Transverse colon (tissue), 4 donors: ENCODE results near the gene ALDH3B2. TPM values are rescaled to one million over a fixed set of nuclear protein-coding genes. Genes with fewer than 3 reads are reported as not detected.

Source experiments
- DNase-seq: peaks from one replicate; pipeline ENCODE4 v3.0.0-alpha.2; 2019
- H3K27ac ChIP-seq, 4 donors: fragments of 200-600 bp; sonication (generic); 2 replicates each; pipeline ENCODE4 v1.5.1; 2016 to 2018; ENCODE audit warnings: inconsistent platforms in 4 of 4
- H3K27me3 ChIP-seq: fragments of 200-600 bp; sonication (generic); 2 replicates; pipeline ENCODE4 v1.5.1; 2017; ENCODE audit warnings: inconsistent platforms
- H3K36me3 ChIP-seq, 4 donors: fragments of 200-600 bp; sonication (generic); 2 replicates each; pipeline ENCODE4 v1.5.1; 2017 to 2019; ENCODE audit warnings: inconsistent platforms in 4 of 4
- H3K4me1 ChIP-seq, 4 donors: fragments of 200-600 bp; sonication (generic); 2 replicates each; pipeline ENCODE4 v1.5.1; 2017 to 2020; ENCODE audit warnings: inconsistent platforms in 4 of 4
- H3K4me3 ChIP-seq, 4 donors: fragments of 200-600 bp; sonication (generic); 1 replicate in 1 of 4; 2 replicates in 3 of 4; pipeline versions ENCODE4 v1.5.1 to v1.6.1; 2017 to 2019; ENCODE audit warnings: inconsistent platforms in 4 of 4
- H3K9me3 ChIP-seq, 2 donors: fragments of 200-600 bp; sonication (generic); 2 replicates each; pipeline ENCODE4 v1.5.1; 2017 to 2019; ENCODE audit warnings: inconsistent platforms in 2 of 2
- EP300 ChIP-seq: sonication (generic); formaldehyde crosslinking; IDR thresholded peaks from one replicate; pipeline ENCODE4 v1.6.1; 2017; ENCODE audit warnings: antibody characterized with exemption, low read depth
- POLR2A ChIP-seq: fragments of 450-650 bp; IDR thresholded peaks from one replicate; pipeline ENCODE4 v1.6.1; 2016; ENCODE audit warnings: antibody characterized with exemption, mild to moderate bottlenecking, moderate library complexity
- POLR2AphosphoS5 ChIP-seq, 3 donors: sonication (generic); formaldehyde crosslinking; IDR thresholded peaks; one replicate each; pipeline ENCODE4 v1.6.1; 2016; ENCODE audit warnings: antibody characterized with exemption in 3 of 3
- WGBS, 2 donors: methylation state at CpG; one replicate each; pipeline ENCODE4 v1.1.5; 2018; ENCODE audit warnings: low coverage in 1 of 2; 5-methylcytosine and 5-hydroxymethylcytosine counted together
- in situ Hi-C, 4 donors: fragments of 200-750 bp; cut with MboI; loops; one replicate each; pipeline versions ENCODE4 v1.15.0 to v1.15.1; 2017; ENCODE audit warnings: low sequenced_read_pairs in 3 of 4, low pct_ligation_motif_present in 1 of 4, low pct_unique_long_range_greater_than_20kb in 1 of 4
- intact Hi-C: fragments of 100-400 bp; cut with DNase I; formaldehyde crosslinking; loops from one replicate; pipeline ENCODE4 v1.15.1; 2023; ENCODE audit warnings: low total_unique reads
- total RNA-seq, 4 donors: library from RNA; depleted of rRNA; stranded (reverse); fragments of >200 nt; gene quantifications; one replicate each; pipeline ENCODE4 v1.1.0, GENCODE V29; 2016
- TF ChIP-seq, protein P1 (sequence below), 5 experiments: fragments of 200-600 bp in 3 of 5; fragments of 450-650 bp in 2 of 5; sonication (generic) in 3 of 5; IDR thresholded peaks; 1 replicate in 2 of 5; 2 replicates in 3 of 5; pipeline ENCODE4 v1.5.1; 2016 to 2017; ENCODE audit warnings: antibody characterized with exemption in 5 of 5, inconsistent platforms in 3 of 5, mild to moderate bottlenecking in 2 of 5, moderate library complexity in 1 of 5

ALDH3B2 gene
- total RNA-seq, 4 donors from 2014 or later, result 13.8 TPM; not detected in 3

DNA sequence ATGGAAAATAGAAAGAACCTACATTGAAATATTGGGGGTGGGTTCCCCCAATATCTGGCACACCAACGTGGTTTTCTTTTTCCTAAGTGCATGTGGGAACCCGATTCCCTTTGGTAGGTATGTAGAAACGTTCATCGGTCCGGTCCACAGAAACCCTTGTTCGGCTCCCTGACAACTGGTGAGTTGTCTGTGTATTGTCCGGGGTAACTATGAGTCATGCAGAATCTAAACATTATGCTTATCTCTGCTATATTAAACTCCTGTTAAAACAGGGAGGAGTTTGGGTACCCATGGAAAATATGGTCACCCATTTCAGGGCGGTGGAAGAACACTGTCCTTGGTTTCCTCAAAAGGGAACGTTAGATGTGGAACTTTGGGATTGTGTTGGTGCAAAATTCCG, 25.1 kb upstream of the ALDH3B2 start:
- H3K4me1 ChIP-seq, result no peaks in the 10 kb centered on the region
- no peak overlapping the region for H3K27ac ChIP-seq
- no peak for TF ChIP-seq POLR2A
- TF ChIP-seq EP300, result no peak
- TF ChIP-seq, protein P1, sequence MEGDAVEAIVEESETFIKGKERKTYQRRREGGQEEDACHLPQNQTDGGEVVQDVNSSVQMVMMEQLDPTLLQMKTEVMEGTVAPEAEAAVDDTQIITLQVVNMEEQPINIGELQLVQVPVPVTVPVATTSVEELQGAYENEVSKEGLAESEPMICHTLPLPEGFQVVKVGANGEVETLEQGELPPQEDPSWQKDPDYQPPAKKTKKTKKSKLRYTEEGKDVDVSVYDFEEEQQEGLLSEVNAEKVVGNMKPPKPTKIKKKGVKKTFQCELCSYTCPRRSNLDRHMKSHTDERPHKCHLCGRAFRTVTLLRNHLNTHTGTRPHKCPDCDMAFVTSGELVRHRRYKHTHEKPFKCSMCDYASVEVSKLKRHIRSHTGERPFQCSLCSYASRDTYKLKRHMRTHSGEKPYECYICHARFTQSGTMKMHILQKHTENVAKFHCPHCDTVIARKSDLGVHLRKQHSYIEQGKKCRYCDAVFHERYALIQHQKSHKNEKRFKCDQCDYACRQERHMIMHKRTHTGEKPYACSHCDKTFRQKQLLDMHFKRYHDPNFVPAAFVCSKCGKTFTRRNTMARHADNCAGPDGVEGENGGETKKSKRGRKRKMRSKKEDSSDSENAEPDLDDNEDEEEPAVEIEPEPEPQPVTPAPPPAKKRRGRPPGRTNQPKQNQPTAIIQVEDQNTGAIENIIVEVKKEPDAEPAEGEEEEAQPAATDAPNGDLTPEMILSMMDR (IDR thresholded peaks at IDR 0.05), result no peak
- TF ChIP-seq POLR2AphosphoS5 (IDR thresholded peaks at IDR 0.05), result no peak
- no peaks in the 10 kb centered on the region for H3K9me3 ChIP-seq
- 76% methylated on average over 10 of the region's 10 CpGs; no CpG with 5 or more reads in 1 of the 2 donors for WGBS, 2 donors
- intact Hi-C loops, result no loop called here
- H3K27me3 ChIP-seq, result no peaks in the 10 kb centered on the region
- H3K4me3 ChIP-seq, result no peak overlapping the region
- H3K36me3 ChIP-seq, result no peaks in the 10 kb centered on the region
- in situ Hi-C loops, result no loop called here
- no peak for DNase-seq

DNA sequence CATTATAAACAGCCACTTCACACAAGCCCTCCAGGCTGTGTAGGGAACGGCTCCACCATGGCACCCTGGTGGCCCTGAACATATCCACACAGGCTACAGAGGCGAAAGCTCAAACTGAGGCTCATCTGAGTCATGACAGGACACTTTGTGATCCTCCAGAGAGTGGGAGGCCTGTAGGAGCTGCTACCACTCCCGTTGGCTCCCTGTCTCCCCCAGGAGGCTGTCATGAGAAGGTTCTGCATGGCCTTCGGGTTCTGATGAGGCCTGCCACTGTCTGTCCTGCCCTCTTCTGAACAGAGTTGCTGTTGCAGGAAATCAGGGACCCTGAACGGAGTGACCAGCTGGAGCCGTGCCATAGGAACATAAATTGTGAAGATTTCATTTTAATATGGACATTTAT, 23.8 kb upstream of the ALDH3B2 start:
- DNase-seq, result no peak
- WGBS, 2 donors, result 80 to 83% methylated on average over 1 to 6 of the region's 6 CpGs
- no peak overlapping the region for H3K27ac ChIP-seq
- no peaks in the 10 kb centered on the region for H3K27me3 ChIP-seq
- intact Hi-C loops (no loop called here), in situ Hi-C loops (no loop called here)
- no peak overlapping the region for H3K4me3 ChIP-seq
- no peaks in the 10 kb centered on the region for H3K4me1 ChIP-seq
- H3K36me3 ChIP-seq, result no peaks in the 10 kb centered on the region
- no peaks in the 10 kb centered on the region for H3K9me3 ChIP-seq
- no peak for TF ChIP-seq POLR2AphosphoS5 (IDR thresholded peaks at IDR 0.05)
- no peak for TF ChIP-seq EP300
- TF ChIP-seq POLR2A, result no peak
- TF ChIP-seq, protein P1 (IDR thresholded peaks at IDR 0.05), result no peak

DNA sequence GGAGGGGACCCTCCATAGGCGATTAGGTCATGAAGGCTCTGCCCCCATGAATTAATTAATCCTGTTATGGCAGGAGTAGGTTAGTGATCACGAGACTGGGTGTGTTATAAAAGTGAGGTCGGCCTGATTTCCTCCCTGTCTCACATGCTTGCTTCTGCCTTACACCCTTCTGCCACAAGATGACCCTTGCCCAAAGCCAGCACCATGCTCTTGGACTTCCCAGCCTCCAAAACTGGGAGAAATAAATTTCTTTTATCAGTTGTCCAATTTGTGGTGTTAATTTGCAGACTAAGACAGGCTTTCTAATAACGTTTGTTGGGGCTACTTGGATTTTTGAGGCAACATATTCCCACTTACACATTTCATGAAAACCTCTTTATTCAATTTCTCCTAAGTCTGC, 23.4 kb upstream of the ALDH3B2 start:
- 83 to 100% methylated on average over 1 to 4 of the region's 4 CpGs for WGBS, 2 donors
- DNase-seq, result no peak
- intact Hi-C loops (no loop called here), in situ Hi-C loops (no loop called here)
- no peaks in the 10 kb centered on the region for H3K27me3 ChIP-seq
- H3K27ac ChIP-seq, result no peak overlapping the region
- H3K4me3 ChIP-seq, result no peak overlapping the region
- TF ChIP-seq, protein P1 (IDR thresholded peaks at IDR 0.05), result no peak
- no peak for TF ChIP-seq EP300
- TF ChIP-seq POLR2A, result no peak
- no peak for TF ChIP-seq POLR2AphosphoS5 (IDR thresholded peaks at IDR 0.05)
- H3K36me3 ChIP-seq, result no peaks in the 10 kb centered on the region
- no peaks in the 10 kb centered on the region for H3K9me3 ChIP-seq
- no peaks in the 10 kb centered on the region for H3K4me1 ChIP-seq

GRCh38 chr11:67696998-67697397, 22.6 kb upstream of the ALDH3B2 start:
- Histone ChIP-seq H3K9me3 (no peaks in the 10 kb centered on the region), H3K27me3 (no peaks in the 10 kb centered on the region), H3K27ac (no peak overlapping the region), H3K36me3 (no peaks in the 10 kb centered on the region), H3K4me1 (no peaks in the 10 kb centered on the region), H3K4me3 (no peak overlapping the region)
- in situ Hi-C loops (no loop called here), intact Hi-C loops (no loop called here)
- 89% methylated on average over 7 of the region's 7 CpGs; no CpG with 5 or more reads in 1 of the 2 donors for WGBS, 2 donors
- DNase-seq, result no peak
- TF ChIP-seq POLR2A (no peak), POLR2AphosphoS5 (IDR thresholded peaks at IDR 0.05) (no peak), EP300 (no peak)
- TF ChIP-seq, protein P1 (IDR thresholded peaks at IDR 0.05), result no peak
